ENCODE results near the gene OR52E5. TPM values are rescaled to one million over a fixed set of nuclear protein-coding genes. Genes with fewer than 3 reads are reported as not detected.

OR52E5 gene
- total RNA-seq, 3 donors from 2014 or later: not detected

GRCh38 chr11:5940748-5941147, 47.7 kb downstream of the OR52E5 start:
- Histone ChIP-seq H3K36me3 (no peaks in the 10 kb centered on the region), H3K9me3 (peaks cover 0 to 4% of the 10 kb centered on the region in 2 donors), H3K27me3 (peaks cover 0 to 4% of the 10 kb centered on the region in 2 donors), H3K4me3 (no peak overlapping the region), H3K4me1 (no peaks in the 10 kb centered on the region), H3K27ac (no peak overlapping the region)
- intact Hi-C loops (cut with DNase I; ENCODE audit: low total_unique reads): no loop called here
- TF ChIP-seq POLR2AphosphoS5 (IDR thresholded peaks at IDR 0.05) (no peak), CTCF (IDR thresholded peaks at IDR 0.05) (no peak), POLR2A (IDR thresholded peaks at IDR 0.05) (no peak)
- no peak for DNase-seq (ENCODE audit: low spot score in 2 of 2)

DNA sequence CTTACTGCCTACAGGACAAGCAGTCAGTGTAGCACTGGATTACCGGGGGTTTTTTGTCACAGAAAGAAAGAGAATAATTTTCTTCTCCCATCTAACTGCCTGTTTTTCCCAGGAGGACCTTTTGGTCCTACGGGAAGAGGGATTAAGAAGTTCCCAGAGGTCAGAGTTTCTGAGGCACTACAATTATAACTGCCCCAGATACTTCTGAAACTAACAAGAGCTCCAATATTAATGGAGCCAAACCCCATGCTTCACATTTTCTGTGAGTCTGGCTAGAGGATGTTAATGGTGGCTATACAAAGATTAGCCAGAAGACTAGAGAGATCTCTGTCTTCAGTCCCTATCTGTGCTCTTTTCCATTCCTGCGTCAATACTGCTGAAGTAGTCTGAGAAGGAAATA, 48.9 kb downstream of the OR52E5 start, which contains the start of gene OR56A3:
Gene OR56A3 (plus strand): TSS at position 301 of the 400 bp plus-strand sequence. CDS start 5,096 bp downstream, outside the sequence.
- H3K27ac ChIP-seq: no peak within 1 kb of the TSS
- peaks cover 0 to 4% of the 10 kb centered on the region in 2 donors for H3K27me3 ChIP-seq
- intact Hi-C loops (cut with DNase I; ENCODE audit: low total_unique reads): no loop called here
- H3K36me3 ChIP-seq: no peaks in the 10 kb centered on the region
- no peak within 1 kb of the TSS for H3K4me3 ChIP-seq
- H3K4me1 ChIP-seq: no peaks in the 10 kb centered on the region
- H3K9me3 ChIP-seq: peaks cover 0 to 4% of the 10 kb centered on the region in 2 donors
- no peak for DNase-seq (ENCODE audit: low spot score in 2 of 2)
- no peak for TF ChIP-seq CTCF (IDR thresholded peaks at IDR 0.05)
- TF ChIP-seq POLR2AphosphoS5 (IDR thresholded peaks at IDR 0.05): no peak
- no peak for TF ChIP-seq POLR2A (IDR thresholded peaks at IDR 0.05)

Other genes starting within 250 kb of the OR52E5 start
- 10 to 100 TPM; 17.1 to 34.4 (median 28.5) TPM for gene TRIM5, start 208.1 kb upstream of the OR52E5 start, total RNA-seq
- gene TRIM22, start 203.4 kb upstream of the OR52E5 start, total RNA-seq: 10 to 100 TPM; 59.7 to 90.3 (median 62.3) TPM
- gene OR56B1, start 156.8 kb upstream of the OR52E5 start, total RNA-seq: under 1 TPM in 1 of 3 donors, not detected in 2; 0.44 TPM
- not detected for gene OR52N4, start 139.0 kb upstream of the OR52E5 start, total RNA-seq
- under 1 TPM in 1 of 3 donors, not detected in 2; 0.29 TPM for gene OR52N5, start 109.9 kb upstream of the OR52E5 start, total RNA-seq
- under 1 TPM in 2 of 3 donors, not detected in 1; under 0.01 to 0.73 TPM for gene OR52N1, start 101.9 kb upstream of the OR52E5 start, total RNA-seq
- gene OR52N2, start 84.3 kb upstream of the OR52E5 start, total RNA-seq: not detected
- not detected for gene OR52E6, start 51.3 kb upstream of the OR52E5 start, total RNA-seq
- gene OR52E8, start 35.5 kb upstream of the OR52E5 start, total RNA-seq: not detected
- gene OR52E4, start 12.6 kb upstream of the OR52E5 start, total RNA-seq: not detected
- not detected for gene OR56A3, start 49.0 kb downstream of the OR52E5 start, total RNA-seq
- gene OR56A5, start 75.3 kb downstream of the OR52E5 start, total RNA-seq: not detected
- not detected for gene OR52L1, start 93.8 kb downstream of the OR52E5 start, total RNA-seq
- not detected for gene OR56A4, start 113.7 kb downstream of the OR52E5 start, total RNA-seq
- not detected for gene OR56A1, start 137.6 kb downstream of the OR52E5 start, total RNA-seq
- not detected for gene OR56B4, start 214.5 kb downstream of the OR52E5 start, total RNA-seq

Data from breast epithelium (tissue), 4 donors.